GM19395 (cell line): ENCODE results near the gene CALD1.

Experiments used
- ATAC-seq: cut with Tn5 transposase; IDR thresholded peaks from one replicate; pipeline ENCODE4 v1.9.1; 2021; ENCODE audit warnings: mild to moderate bottlenecking, moderate library complexity; ENCODE audit not compliant: unreplicated experiment

The CALD1 gene

GRCh38 chr7:134787064-134787463, 7.6 kb downstream of the CALD1 start:
- no peak for ATAC-seq

DNA sequence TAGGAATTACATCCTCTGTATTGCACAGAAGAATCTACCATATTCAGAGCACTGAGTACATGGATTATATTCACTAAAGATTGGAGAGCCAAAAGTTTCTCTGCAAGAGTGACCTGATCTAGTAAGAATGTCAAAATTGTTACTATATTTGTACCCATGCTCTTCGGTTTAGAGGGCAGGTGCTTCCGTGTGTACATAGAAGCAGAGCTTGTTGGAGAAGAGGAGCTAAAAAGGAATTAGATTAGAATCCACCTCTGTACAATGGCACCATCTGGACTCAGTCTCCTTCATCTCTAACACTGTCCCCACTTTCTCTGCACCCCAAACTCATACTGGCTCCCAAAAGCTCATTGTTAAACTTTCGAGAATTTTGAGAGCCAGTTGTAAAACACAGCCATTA, 8.3 kb downstream of the CALD1 start:
- ATAC-seq, result no peak

DNA sequence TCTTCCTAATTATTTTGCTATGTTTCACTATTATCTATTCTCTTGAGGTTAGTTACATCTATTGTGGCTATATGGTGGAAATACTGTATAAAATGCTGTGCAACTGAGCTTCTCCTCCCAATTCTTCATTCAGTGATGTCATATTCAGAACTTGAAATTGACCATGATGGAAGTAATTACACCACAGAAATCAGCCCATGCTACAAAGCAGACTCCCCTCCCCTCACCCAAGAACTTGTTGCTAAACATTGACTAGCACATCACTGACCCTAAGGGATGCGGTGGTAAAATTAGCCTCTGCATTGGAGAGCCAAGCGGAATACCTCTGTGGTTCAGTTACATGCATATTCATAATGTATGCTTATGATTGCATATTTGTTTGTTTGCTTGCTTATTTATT, 8.8 kb downstream of the CALD1 start:
- no peak for ATAC-seq

DNA sequence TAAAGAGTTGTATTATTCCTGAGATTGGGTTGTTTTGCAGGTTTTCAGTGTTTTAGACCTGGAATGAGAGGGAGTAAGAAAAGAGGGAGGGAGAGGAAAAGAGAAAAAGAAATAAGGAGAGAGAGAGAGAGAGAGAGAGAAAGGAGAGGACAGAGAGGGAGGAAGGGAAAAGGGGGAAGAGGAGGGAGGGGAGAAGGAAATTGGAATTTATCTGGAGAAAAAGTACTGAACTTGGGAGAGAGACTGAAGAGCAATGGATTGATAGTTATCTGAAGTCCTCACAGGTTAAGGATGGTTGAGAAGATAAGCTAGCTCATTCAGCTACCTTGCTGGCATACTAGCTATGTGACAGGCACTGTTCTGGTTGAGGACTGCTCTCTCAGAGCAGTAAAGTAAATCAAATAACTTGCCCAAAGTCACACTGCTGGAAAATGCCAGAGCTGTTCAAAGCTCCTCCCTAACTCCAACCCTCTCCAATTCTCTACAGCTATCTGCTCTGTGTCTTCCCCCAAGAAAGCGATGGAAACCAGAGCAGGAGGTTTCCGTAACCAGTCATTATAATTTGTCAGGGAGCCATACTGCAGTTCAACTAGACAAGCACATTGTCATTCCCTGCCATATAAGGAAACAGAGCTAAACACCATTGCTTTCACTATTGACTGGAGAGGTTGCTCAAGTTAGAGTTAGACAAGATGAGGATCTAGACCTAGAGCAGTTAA, 10.7 kb downstream of the CALD1 start:
- ATAC-seq, result no peak

- no peak for ATAC-seq
Observed at GRCh38 chr7:134792968-134793367, 13.5 kb downstream of the CALD1 start.

- ATAC-seq, result no peak
Observed at GRCh38 chr7:134795231-134795630, 15.8 kb downstream of the CALD1 start.

DNA sequence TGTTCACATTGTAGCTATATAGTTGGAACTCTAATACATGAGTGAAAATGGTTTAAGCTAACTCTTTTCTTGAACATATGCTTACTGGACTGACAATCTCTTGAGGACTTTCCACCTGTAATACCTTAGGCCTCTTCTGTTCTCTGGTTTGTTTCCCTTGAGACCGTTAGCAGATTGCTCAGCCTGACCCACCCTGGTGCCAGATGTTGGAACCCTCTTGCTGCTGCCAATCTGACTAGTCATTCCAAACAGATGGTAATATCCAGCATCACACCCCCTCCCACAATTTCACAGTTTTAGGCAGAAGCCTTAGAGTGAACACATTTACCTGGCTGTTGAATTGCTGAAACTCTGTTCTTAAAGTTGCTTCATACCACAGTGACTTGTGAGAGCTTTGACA, 18.7 kb downstream of the CALD1 start:
- no peak for ATAC-seq

- ATAC-seq, result no peak
Observed at GRCh38 chr7:134799377-134799776, 19.9 kb downstream of the CALD1 start.

DNA sequence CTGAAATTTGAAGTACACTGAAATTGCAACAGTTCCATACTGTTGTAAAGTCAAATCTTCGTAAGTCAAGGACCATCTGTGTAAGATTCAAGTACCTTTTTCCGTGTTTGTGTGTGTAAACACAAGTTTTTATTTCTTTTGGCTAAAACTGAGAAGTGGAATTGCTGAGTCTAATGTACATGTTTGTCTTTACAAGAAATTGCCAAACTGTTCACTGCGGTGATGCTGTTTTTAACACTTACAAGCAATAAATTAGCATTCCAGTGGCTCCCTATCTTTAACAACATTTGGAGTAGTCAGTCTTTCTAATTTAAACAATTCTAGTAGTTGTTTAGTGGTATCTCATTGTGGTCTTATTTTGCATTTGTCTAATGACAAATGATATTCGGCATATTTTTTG, 23.3 kb downstream of the CALD1 start:
- ATAC-seq, result no peak

DNA sequence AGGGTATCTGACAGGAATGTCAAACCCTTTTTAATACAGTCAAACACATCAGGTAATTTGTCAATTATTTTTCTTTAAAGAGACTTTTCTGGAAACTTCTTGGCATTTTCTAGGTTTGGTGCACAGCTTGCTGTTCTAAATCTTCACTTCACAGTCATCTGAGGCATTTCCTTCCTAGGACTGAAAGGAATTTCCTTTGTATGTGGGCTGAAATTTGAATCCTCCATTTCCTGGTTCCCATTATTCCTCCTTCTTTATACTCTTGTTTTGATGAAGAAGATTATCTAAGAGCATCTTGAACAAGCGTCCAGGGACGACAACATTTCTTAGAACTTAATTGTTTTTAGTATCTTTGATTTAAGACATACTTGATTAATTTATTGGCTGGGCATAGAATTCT, 24.9 kb downstream of the CALD1 start:
- ATAC-seq, result no peak

- no peak for ATAC-seq
Observed at GRCh38 chr7:134804854-134805253, 25.4 kb downstream of the CALD1 start.

DNA sequence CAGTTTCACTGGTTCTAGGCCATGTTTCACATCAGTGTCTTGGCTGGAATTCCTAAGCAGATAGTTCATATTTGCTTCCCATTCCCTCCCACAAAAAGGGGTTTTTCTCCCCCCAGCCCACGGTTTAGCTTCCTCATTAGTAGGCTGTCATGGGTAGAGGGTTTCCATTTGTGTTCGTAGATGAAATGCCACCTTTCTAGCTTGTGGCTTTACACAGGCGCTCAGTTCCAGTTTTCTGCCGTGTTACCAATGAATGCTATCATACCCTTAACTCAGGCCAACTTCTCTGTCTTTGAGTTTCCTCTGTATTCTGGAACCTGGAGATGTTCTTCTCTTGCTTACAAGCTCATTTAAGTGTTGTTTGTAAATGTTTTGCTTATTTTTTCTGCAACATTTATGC, 26.8 kb downstream of the CALD1 start:
- ATAC-seq, result no peak

DNA sequence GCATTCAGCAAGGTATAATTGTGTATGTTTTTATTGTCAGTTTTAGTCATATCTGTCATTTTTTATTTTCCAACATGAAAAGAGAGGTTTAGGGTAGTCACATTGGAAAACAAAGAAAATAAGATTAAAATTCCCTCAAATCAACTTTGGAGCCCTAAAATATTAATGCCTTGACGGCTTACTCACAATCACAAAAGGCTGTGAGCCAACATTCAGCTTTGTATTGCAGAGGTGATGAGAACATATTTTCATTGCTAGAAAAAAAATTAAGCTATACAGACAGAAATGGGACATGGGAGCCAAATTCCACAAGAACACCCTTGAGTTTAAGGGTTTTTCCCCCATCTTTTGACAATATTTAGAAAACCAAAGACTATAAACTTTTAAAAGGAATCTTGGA, 30.2 kb downstream of the CALD1 start:
- no peak for ATAC-seq

- ATAC-seq, result no peak
Observed at GRCh38 chr7:134811765-134812164, 32.3 kb downstream of the CALD1 start.

- no peak for ATAC-seq
Observed at GRCh38 chr7:134813663-134814396, 34.4 kb downstream of the CALD1 start.

- ATAC-seq, result no peak
Observed at GRCh38 chr7:134814730-134815364, 35.4 kb downstream of the CALD1 start.

- no peak for ATAC-seq
Observed at GRCh38 chr7:134818613-134819345, 39.3 kb downstream of the CALD1 start.

GRCh38 chr7:134819401-134819800, 40.0 kb downstream of the CALD1 start:
- no peak for ATAC-seq

- ATAC-seq, result no peak
Observed at GRCh38 chr7:134820295-134820694, 40.9 kb downstream of the CALD1 start.

DNA sequence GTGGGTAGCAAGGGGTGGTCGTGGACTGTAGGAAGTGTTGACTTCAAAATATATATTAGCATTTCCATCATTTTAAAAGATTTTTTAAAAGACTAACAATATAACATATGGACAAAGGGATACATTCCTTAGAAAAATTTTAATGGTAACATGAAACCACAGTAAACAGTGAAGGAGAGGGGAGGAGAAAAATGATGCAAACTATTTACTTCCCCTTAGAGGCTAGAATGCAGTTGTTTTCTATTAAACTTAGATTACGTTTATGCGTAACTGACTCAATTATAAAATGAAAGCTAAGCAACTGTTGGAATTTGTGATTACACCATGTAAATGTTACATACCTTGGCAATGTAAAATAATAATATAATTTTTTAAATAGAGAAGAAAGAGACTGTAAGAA, 41.3 kb downstream of the CALD1 start:
- no peak for ATAC-seq

DNA sequence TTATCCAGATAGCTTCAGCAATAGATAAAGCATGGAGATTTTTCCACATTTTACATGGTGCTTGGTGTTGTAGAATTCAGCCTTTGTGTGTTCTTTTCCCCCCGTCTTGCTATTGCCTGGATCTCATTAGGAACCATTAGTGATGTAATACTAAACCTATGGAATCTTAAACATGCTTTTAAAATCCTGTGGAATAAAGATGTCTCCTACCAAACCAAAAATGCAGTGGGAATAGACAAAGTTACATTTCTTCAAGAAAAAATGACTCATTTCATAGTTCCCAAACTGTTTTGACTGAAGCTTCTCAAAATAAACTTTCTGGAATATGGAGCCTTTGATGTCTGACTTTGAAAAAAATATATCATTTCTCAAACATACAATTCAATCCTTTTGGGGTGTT, 44.0 kb downstream of the CALD1 start:
- no peak for ATAC-seq
